ENCODE data around the gene FOSL1. TPM values are rescaled to one million over a fixed set of nuclear protein-coding genes. Genes with fewer than 3 reads are reported as not detected.

Gene FOSL1
- total RNA-seq, 1 donor from 2014 or later, result not detected

GRCh38 chr11:65854161-65854592, 46.0 kb downstream of the FOSL1 start:
- H3K27ac Mint-ChIP-seq (ENCODE audit: unreplicated experiment), result peak overlapping the region; percentile 8
- H3K36me3 Mint-ChIP-seq (ENCODE audit: unreplicated experiment), result no peaks in the 10 kb centered on the region
- DNase-seq, result no peak
- peaks cover 16% of the 10 kb centered on the region for H3K4me1 Mint-ChIP-seq (ENCODE audit: low read depth, unreplicated experiment)
- peaks cover 22% of the 10 kb centered on the region for H3K27me3 Mint-ChIP-seq (ENCODE audit: unreplicated experiment)
- peaks cover 28% of the 10 kb centered on the region for H3K9me3 Mint-ChIP-seq (ENCODE audit: unreplicated experiment)
- H3K4me3 Mint-ChIP-seq (ENCODE audit: unreplicated experiment), result peak overlapping the region; percentile 28
- no peak for TF ChIP-seq CTCF (IDR thresholded peaks at IDR 0.05; ENCODE audit: partially characterized antibody, unreplicated experiment)

- no peaks in the 10 kb centered on the region for H3K36me3 Mint-ChIP-seq (ENCODE audit: unreplicated experiment)
- H3K27ac Mint-ChIP-seq (ENCODE audit: unreplicated experiment), result peak overlapping the region; percentile 68
- TF ChIP-seq CTCF (IDR thresholded peaks at IDR 0.05; ENCODE audit: partially characterized antibody, unreplicated experiment), result no peak
- peak overlapping the region; percentile 42 for H3K4me3 Mint-ChIP-seq (ENCODE audit: unreplicated experiment)
- peaks cover 16% of the 10 kb centered on the region for H3K4me1 Mint-ChIP-seq (ENCODE audit: low read depth, unreplicated experiment)
- H3K9me3 Mint-ChIP-seq (ENCODE audit: unreplicated experiment), result peaks cover 23% of the 10 kb centered on the region
- H3K27me3 Mint-ChIP-seq (ENCODE audit: unreplicated experiment), result peaks cover 18% of the 10 kb centered on the region
- no peak for DNase-seq
Observed at GRCh38 chr11:65853246-65853979, 46.8 kb downstream of the FOSL1 start.

- no peak overlapping the region for H3K27ac Mint-ChIP-seq (ENCODE audit: unreplicated experiment)
- peaks cover 20% of the 10 kb centered on the region for H3K9me3 Mint-ChIP-seq (ENCODE audit: unreplicated experiment)
- no peak overlapping the region for H3K4me3 Mint-ChIP-seq (ENCODE audit: unreplicated experiment)
- H3K27me3 Mint-ChIP-seq (ENCODE audit: unreplicated experiment), result peaks cover 15% of the 10 kb centered on the region
- H3K36me3 Mint-ChIP-seq (ENCODE audit: unreplicated experiment), result no peaks in the 10 kb centered on the region
- DNase-seq, result no peak
- H3K4me1 Mint-ChIP-seq (ENCODE audit: low read depth, unreplicated experiment), result peaks cover 16% of the 10 kb centered on the region
- TF ChIP-seq CTCF (IDR thresholded peaks at IDR 0.05; ENCODE audit: partially characterized antibody, unreplicated experiment), result no peak
Observed at GRCh38 chr11:65852508-65853245, 47.5 kb downstream of the FOSL1 start.

- DNase-seq, result no peak
- Mint-ChIP-seq H3K4me3 (ENCODE audit: unreplicated experiment) (peak overlapping the region; percentile 52), H3K36me3 (ENCODE audit: unreplicated experiment) (no peaks in the 10 kb centered on the region), H3K4me1 (ENCODE audit: low read depth, unreplicated experiment) (peaks cover 16% of the 10 kb centered on the region), H3K9me3 (ENCODE audit: unreplicated experiment) (peaks cover 20% of the 10 kb centered on the region), H3K27me3 (ENCODE audit: unreplicated experiment) (peaks cover 15% of the 10 kb centered on the region), H3K27ac (ENCODE audit: unreplicated experiment) (peak overlapping the region; percentile 55)
- no peak for TF ChIP-seq CTCF (IDR thresholded peaks at IDR 0.05; ENCODE audit: partially characterized antibody, unreplicated experiment)
Observed at GRCh38 chr11:65851811-65852507, 48.2 kb downstream of the FOSL1 start.

Measured in glutamatergic neuron (in vitro differentiated cells).